ENCODE results near the gene PSG2. TPM values are rescaled to one million over a fixed set of nuclear protein-coding genes. Genes with fewer than 3 reads are reported as not detected.
"Not testable (repeated sequence)": the region's sequence is repeated elsewhere in the genome, so short reads cannot be mapped to it uniquely, and the experiment has no call there.

Gene PSG2
- total RNA-seq, 4 donors from 2014 or later, result 0.51 TPM; not detected in 3

- not testable (repeated sequence) for H3K9me3 ChIP-seq; H3K4me3 ChIP-seq; DNase-seq (ENCODE audit: low spot score in 2 of 2); H3K36me3 ChIP-seq; H3K27ac ChIP-seq; H3K27me3 ChIP-seq; H3K4me1 ChIP-seq
- peak in 1 of 2 donors; percentile 46 for TF ChIP-seq CTCF (IDR thresholded peaks at IDR 0.05)
- 61% methylated on average over 10 of the region's 12 CpGs for WGBS
These were observed 1.8 kb upstream of the PSG2 start for GRCh38 chr19:43084196-43084832.

GRCh38 chr19:43083721-43084120, 1.2 kb upstream of the PSG2 start:
- not testable (repeated sequence) for DNase-seq (ENCODE audit: low spot score in 2 of 2); H3K27ac ChIP-seq; H3K27me3 ChIP-seq; H3K4me3 ChIP-seq; H3K36me3 ChIP-seq; H3K4me1 ChIP-seq; H3K9me3 ChIP-seq
- WGBS, result 95% methylated on average over 4 of the region's 9 CpGs

GRCh38 chr19:43078311-43078710, 4.2 kb downstream of the PSG2 start:
- H3K4me3 ChIP-seq, result no peak overlapping the region
- no peak for DNase-seq (ENCODE audit: low spot score in 2 of 2)
- no peak overlapping the region for H3K27ac ChIP-seq
- no peaks in the 10 kb centered on the region for H3K27me3 ChIP-seq
- WGBS, result 78% methylated on average over 4 of the region's 4 CpGs
- TF ChIP-seq CTCF (IDR thresholded peaks at IDR 0.05), result no peak
- no peak for TF ChIP-seq EP300 (IDR thresholded peaks at IDR 0.05)
- no peak for TF ChIP-seq POLR2AphosphoS5 (IDR thresholded peaks at IDR 0.05)
- TF ChIP-seq POLR2A (IDR thresholded peaks at IDR 0.05), result no peak
- no peaks in the 10 kb centered on the region for H3K9me3 ChIP-seq
- no peaks in the 10 kb centered on the region for H3K36me3 ChIP-seq
- no peaks in the 10 kb centered on the region for H3K4me1 ChIP-seq

- not testable (repeated sequence) for H3K36me3 ChIP-seq; H3K4me1 ChIP-seq; H3K27ac ChIP-seq; H3K27me3 ChIP-seq; DNase-seq (ENCODE audit: low spot score in 2 of 2); H3K9me3 ChIP-seq; H3K4me3 ChIP-seq
- 51% methylated on average over 4 of the region's 4 CpGs for WGBS
These were observed 4.6 kb downstream of the PSG2 start for GRCh38 chr19:43077881-43078280.

- not testable (repeated sequence) for H3K9me3 ChIP-seq; DNase-seq (ENCODE audit: low spot score in 2 of 2); H3K4me1 ChIP-seq; H3K27me3 ChIP-seq; H3K4me3 ChIP-seq; H3K36me3 ChIP-seq; H3K27ac ChIP-seq
- WGBS, result 63% methylated on average over 3 of the region's 3 CpGs
These were observed 20.1 kb downstream of the PSG2 start for GRCh38 chr19:43062418-43062817.

GRCh38 chr19:43061326-43061725, 21.2 kb downstream of the PSG2 start:
- H3K4me3 ChIP-seq; H3K27ac ChIP-seq; H3K36me3 ChIP-seq; H3K9me3 ChIP-seq; DNase-seq (ENCODE audit: low spot score in 2 of 2); H3K4me1 ChIP-seq; H3K27me3 ChIP-seq: not testable (repeated sequence)
- whole genome bisulfite sequencing, result 59% methylated on average over 3 of the region's 3 CpGs

GRCh38 chr19:43060254-43060653, 22.2 kb downstream of the PSG2 start:
- WGBS, result 82% methylated on average over 3 of the region's 3 CpGs
- H3K27me3 ChIP-seq; H3K9me3 ChIP-seq; H3K36me3 ChIP-seq; DNase-seq (ENCODE audit: low spot score in 2 of 2); H3K4me1 ChIP-seq; H3K4me3 ChIP-seq; H3K27ac ChIP-seq: not testable (repeated sequence)

GRCh38 chr19:43059482-43059881, 23.0 kb downstream of the PSG2 start:
- H3K36me3 ChIP-seq; H3K9me3 ChIP-seq; DNase-seq (ENCODE audit: low spot score in 2 of 2); H3K4me1 ChIP-seq; H3K27ac ChIP-seq; H3K27me3 ChIP-seq; H3K4me3 ChIP-seq: not testable (repeated sequence)
- 65% methylated on average over 2 of the region's 2 CpGs for WGBS

GRCh38 chr19:43058440-43058839, 24.1 kb downstream of the PSG2 start:
- not testable (repeated sequence) for H3K27ac ChIP-seq; DNase-seq (ENCODE audit: low spot score in 2 of 2); H3K9me3 ChIP-seq; H3K4me1 ChIP-seq; H3K4me3 ChIP-seq; H3K27me3 ChIP-seq; H3K36me3 ChIP-seq
- 61% methylated on average over 2 of the region's 2 CpGs for WGBS

GRCh38 chr19:43047966-43048365, 34.5 kb downstream of the PSG2 start:
- 89% methylated on average over 3 of the region's 3 CpGs for WGBS
- H3K36me3 ChIP-seq; H3K27me3 ChIP-seq; H3K27ac ChIP-seq; H3K9me3 ChIP-seq; H3K4me3 ChIP-seq; DNase-seq (ENCODE audit: low spot score in 2 of 2); H3K4me1 ChIP-seq: not testable (repeated sequence)

- 73% methylated on average over 2 of the region's 2 CpGs for WGBS
- not testable (repeated sequence) for H3K9me3 ChIP-seq; H3K27me3 ChIP-seq; H3K27ac ChIP-seq; H3K36me3 ChIP-seq; H3K4me1 ChIP-seq; H3K4me3 ChIP-seq; DNase-seq (ENCODE audit: low spot score in 2 of 2)
These were observed 35.9 kb downstream of the PSG2 start for GRCh38 chr19:43046578-43046977.

- H3K27me3 ChIP-seq; H3K27ac ChIP-seq; H3K9me3 ChIP-seq; H3K4me3 ChIP-seq; H3K4me1 ChIP-seq; DNase-seq (ENCODE audit: low spot score in 2 of 2); H3K36me3 ChIP-seq: not testable (repeated sequence)
- WGBS, result 62% methylated on average over 1 of the region's 1 CpG
These were observed 38.9 kb downstream of the PSG2 start for GRCh38 chr19:43043492-43044180.
